Measurements from ENCODE around the gene RASD1.

DNA sequence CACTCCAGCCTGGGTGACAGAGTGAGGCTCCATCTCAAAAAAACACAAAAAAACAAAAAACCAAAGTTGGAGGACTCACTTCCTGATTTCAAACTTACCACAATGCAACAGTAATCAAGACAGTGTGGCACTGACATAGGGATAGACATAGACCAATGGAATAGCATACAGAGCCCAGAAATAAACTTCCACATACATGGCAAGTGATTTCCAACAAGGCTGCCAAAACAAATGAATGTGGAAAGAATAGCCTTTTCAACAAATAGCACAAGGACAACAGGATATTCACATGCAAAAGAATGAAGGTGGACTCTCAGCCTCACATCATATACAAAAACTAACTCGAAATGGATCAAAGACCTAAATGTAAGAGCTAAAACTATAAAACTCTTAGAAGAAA, 36.8 kb upstream of the RASD1 start:
- TF ChIP-seq POLR2A (IDR thresholded peaks at IDR 0.05; ENCODE audit: low read depth, low read length) (no peak), POLR2AphosphoS5 (IDR thresholded peaks at IDR 0.05; ENCODE audit: low read depth, low read length) (no peak), PAX5 (IDR thresholded peaks at IDR 0.05; ENCODE audit: insufficient read depth, low read length, severe bottlenecking) (no peak), TAF1 (IDR thresholded peaks at IDR 0.05; ENCODE audit: low read depth, low read length) (no peak)

All from GM12891 (cell line).